H1 (cell line): ENCODE data around the gene SEPTIN2. TPM values are rescaled to one million over a fixed set of nuclear protein-coding genes. Genes with fewer than 3 reads are reported as not detected.
A peak's percentile ranks its signal among the peaks of the same experiment; 100 is the strongest.

ENCODE experiments used
- CTCF ChIA-PET: fragments of 300-600 bp; sonication (Branson Sonifier 250); formaldehyde crosslinking; loops from one replicate; lab custom pipeline; 2021; ENCODE audit not compliant: partially characterized antibody; lab: Charles Lee
- POLR2A ChIA-PET: fragments of 300-600 bp; sonication (Branson Sonifier 250); formaldehyde crosslinking; loops from one replicate; lab custom pipeline; 2021; ENCODE audit warnings: inconsistent platforms; ENCODE audit not compliant: partially characterized antibody; lab: Charles Lee
- DNase-seq, 2 experiments: peaks; one replicate each; pipeline versions ENCODE4 v3.0.0 to v3.0.0-alpha.2; 2010 to 2022; ENCODE audit warnings: low spot score in 2 of 2, low read depth in 1 of 2, mixed read lengths in 1 of 2
- FAIRE-seq: peaks from 2 replicates; lab custom pipeline; 2011; peaks lifted over from hg19 to GRCh38; lab: Jason Lieb, UNC
- H2AFZ ChIP-seq: 2 replicates; pipeline ENCODE4 v1.8.1; 2012; ENCODE audit warnings: low read length, inconsistent platforms
- H2AK5ac ChIP-seq: 2 replicates; pipeline ENCODE4 v1.6.1; 2013; ENCODE audit warnings: low read depth, low read length
- H2BK120ac ChIP-seq: replicated peaks from 2 replicates; pipeline ENCODE3; 2013; ENCODE audit warnings: low read depth, low read length, inconsistent platforms
- H2BK12ac ChIP-seq: 2 replicates; pipeline ENCODE4 v1.6.1; 2013; ENCODE audit warnings: low read depth, low read length
- H2BK15ac ChIP-seq: 2 replicates; pipeline ENCODE4 v1.6.1; 2013; ENCODE audit warnings: low read length
- H2BK20ac ChIP-seq: 2 replicates; pipeline ENCODE4 v1.6.1; 2013; ENCODE audit warnings: low read length
- H2BK5ac ChIP-seq: 2 replicates; pipeline ENCODE4 v1.6.1; 2013; ENCODE audit warnings: low read depth, low read length
- H3K14ac ChIP-seq: 2 replicates; pipeline ENCODE4 v1.6.1; 2013; ENCODE audit warnings: inconsistent platforms; ENCODE audit not compliant: insufficient read length
- H3K18ac ChIP-seq: 2 replicates; pipeline ENCODE4 v1.6.1; 2013; ENCODE audit warnings: low read length; ENCODE audit errors: extremely low read depth
- H3K23ac ChIP-seq: 2 replicates; pipeline ENCODE4 v1.6.1; 2013; ENCODE audit warnings: inconsistent platforms; ENCODE audit not compliant: insufficient read length
- H3K23me2 ChIP-seq: 2 replicates; pipeline ENCODE4 v1.6.1; 2013; ENCODE audit warnings: low read depth, low read length
- H3K27ac ChIP-seq: 2 replicates; pipeline ENCODE4 v1.6.1; 2011; ENCODE audit warnings: low read depth, low read length, inconsistent platforms
- H3K27me3 ChIP-seq, 4 experiments: replicated peaks in 1 of 4; 1 replicate in 1 of 4; 2 replicates in 3 of 4; pipeline versions ENCODE4 v1.6.1 to v1.8.1; 2011 to 2013; ENCODE audit warnings: low read length in 3 of 4, mild to moderate bottlenecking in 3 of 4, inconsistent platforms in 2 of 4, mixed read lengths in 2 of 4, moderate library complexity in 1 of 4; ENCODE audit not compliant: control insufficient read depth in 3 of 4, insufficient read depth in 3 of 4; ENCODE audit errors: extremely low read depth in 1 of 4
- H3K36me3 ChIP-seq, 4 experiments: 2 replicates each; pipeline versions ENCODE4 v1.6.1 to v1.8.1; 2011 to 2013; ENCODE audit warnings: mild to moderate bottlenecking in 4 of 4, low read length in 3 of 4, moderate library complexity in 2 of 4, control low read depth in 1 of 4, inconsistent platforms in 1 of 4; ENCODE audit not compliant: insufficient read depth in 4 of 4, control insufficient read depth in 2 of 4
- H3K4ac ChIP-seq: replicated peaks from 2 replicates; pipeline ENCODE3; 2013; ENCODE audit warnings: low read length, low read depth, mixed read lengths, inconsistent platforms; ENCODE audit not compliant: insufficient read length
- H3K4me1 ChIP-seq, 4 experiments: replicated peaks in 1 of 4; 1 replicate in 1 of 4; 2 replicates in 3 of 4; pipeline versions ENCODE4 v1.6.1 to v1.8.1; 2011 to 2013; ENCODE audit warnings: low read length in 3 of 4, inconsistent platforms in 2 of 4, mixed read lengths in 1 of 4; ENCODE audit not compliant: insufficient read depth in 4 of 4, control insufficient read depth in 3 of 4
- H3K4me2 ChIP-seq, 2 experiments: 2 replicates each; pipeline versions ENCODE4 v1.6.1 to v1.8.1; 2011 to 2013; ENCODE audit warnings: low read depth in 2 of 2, low read length in 2 of 2, control low read depth in 1 of 2, inconsistent platforms in 1 of 2, mild to moderate bottlenecking in 1 of 2; ENCODE audit not compliant: insufficient read depth in 1 of 2
- H3K4me3 ChIP-seq, 4 experiments: fragments of 200-600, 300-600 bp in 1 of 4; sonication (generic), shearing (Covaris generic), sonication (Bioruptor Twin) in 1 of 4; 2 replicates each; pipeline versions ENCODE4 v1.5.1 to v1.8.1; 2011 to 2016; ENCODE audit warnings: low read length in 4 of 4, low read depth in 3 of 4, control low read depth in 2 of 4, inconsistent platforms in 2 of 4, mild to moderate bottlenecking in 2 of 4, mixed read lengths in 1 of 4, moderate library complexity in 1 of 4; ENCODE audit not compliant: insufficient read depth in 2 of 4; ENCODE audit errors: extremely low read depth in 1 of 4
- H3K56ac ChIP-seq: replicated peaks from 2 replicates; pipeline ENCODE3; 2013; ENCODE audit warnings: low read depth, mild to moderate bottlenecking, mixed read lengths, low read length, inconsistent platforms; ENCODE audit not compliant: insufficient read length
- H3K79me1 ChIP-seq: 2 replicates; pipeline ENCODE4 v1.6.1; 2013; ENCODE audit warnings: low read depth, low read length, control low read depth
- H3K79me2 ChIP-seq, 2 experiments: 2 replicates each; pipeline versions ENCODE4 v1.6.1 to v1.8.1; 2012 to 2013; ENCODE audit warnings: low read length in 2 of 2, mild to moderate bottlenecking in 2 of 2, inconsistent platforms in 1 of 2; ENCODE audit not compliant: insufficient read depth in 2 of 2, control insufficient read depth in 1 of 2
- H3K9ac ChIP-seq, 4 experiments: replicated peaks in 1 of 4; 1 replicate in 1 of 4; 2 replicates in 3 of 4; pipeline versions ENCODE4 v1.6.1 to v1.8.1; 2011 to 2013; ENCODE audit warnings: low read depth in 3 of 4, low read length in 3 of 4, control low read depth in 2 of 4, mild to moderate bottlenecking in 2 of 4, moderate library complexity in 2 of 4, inconsistent platforms in 1 of 4; ENCODE audit errors: extremely low read depth in 1 of 4
- H3K9me3 ChIP-seq, 2 experiments: 2 replicates each; pipeline versions ENCODE4 v1.6.1 to v1.8.1; 2012 to 2013; ENCODE audit warnings: mild to moderate bottlenecking in 2 of 2, moderate library complexity in 2 of 2, control low read depth in 1 of 2, inconsistent platforms in 1 of 2, low read depth in 1 of 2, low read length in 1 of 2, mixed read lengths in 1 of 2; ENCODE audit not compliant: insufficient read depth in 2 of 2
- H4K20me1 ChIP-seq, 2 experiments: replicated peaks in 1 of 2; 2 replicates each; pipeline versions ENCODE3 to v1.8.1; 2011 to 2013; ENCODE audit warnings: inconsistent platforms in 2 of 2, low read length in 2 of 2, mild to moderate bottlenecking in 1 of 2; ENCODE audit not compliant: insufficient read depth in 2 of 2, control insufficient read depth in 1 of 2
- H4K5ac ChIP-seq: 2 replicates; pipeline ENCODE4 v1.6.1; 2013; ENCODE audit warnings: low read length, low read depth, mixed read lengths, inconsistent platforms; ENCODE audit not compliant: insufficient read length
- H4K8ac ChIP-seq: 2 replicates; pipeline ENCODE4 v1.8.0; 2013; ENCODE audit warnings: mild to moderate bottlenecking, moderate library complexity, low read length, inconsistent platforms; ENCODE audit not compliant: insufficient read depth; ENCODE audit errors: extremely low read depth
- H4K91ac ChIP-seq: replicated peaks from 2 replicates; pipeline ENCODE3; 2013; ENCODE audit warnings: low read length, mixed read lengths, inconsistent platforms; ENCODE audit not compliant: insufficient read length
- CHD1 ChIP-seq: IDR thresholded peaks from 2 replicates; pipeline ENCODE4 v1.6.1; 2012; ENCODE audit warnings: low read depth, low read length, improper control_type of control experiment
- POLR2A ChIP-seq, 2 experiments: IDR thresholded peaks; 1 replicate in 1 of 2; 2 replicates in 1 of 2; pipeline ENCODE4 v1.6.1; 2011; ENCODE audit warnings: low read depth in 2 of 2, low read length in 2 of 2, mild to moderate bottlenecking in 2 of 2; ENCODE audit errors: control extremely low read depth in 1 of 2
- SRF ChIP-seq: IDR thresholded peaks from 2 replicates; pipeline ENCODE4 v1.6.1; 2011; ENCODE audit warnings: mild to moderate bottlenecking, low read depth, low read length, moderate library complexity
- WGBS, 2 experiments: shearing (Covaris generic) in 1 of 2; methylation state at CpG; one replicate each; pipeline versions ENCODE4 v1.1.6 to v1.1.7; 2013 to 2015; ENCODE audit warnings: low lambda C conversion rate in 2 of 2, mixed read lengths in 2 of 2, inconsistent platforms in 1 of 2, low coverage in 1 of 2, missing lambda C conversion rate in 1 of 2; ENCODE audit not compliant: insufficient replicate concordance in 2 of 2, insufficient coverage in 1 of 2, insufficient read length in 1 of 2; ENCODE audit errors: extremely low coverage in 1 of 2, missing lambda C conversion rate in 1 of 2; 5-methylcytosine and 5-hydroxymethylcytosine counted together
- polyA plus RNA-seq, 7 experiments: library from polyadenylated mRNA; depleted of rRNA in 3 of 7; stranded (reverse) in 5 of 7; unstranded in 2 of 7; fragments of >200 nt in 5 of 7; fragments of 200-250 nt in 2 of 7; gene quantifications; 1 replicate in 5 of 7; 2 replicates in 1 of 7; 4 replicates in 1 of 7; pipeline versions ENCODE4 v1.2.1 to v1.2.3, GENCODE V29; 2011 to 2013; ENCODE audit warnings: missing spikeins in 2 of 7, mixed read lengths in 2 of 7
- total RNA-seq: library from RNA; stranded (reverse); fragmentation: NEBNext Ultra II Directional; extraction: Animal tissue kit (Norgen Biotek cat#: 25700); gene quantifications from 2 replicates; pipeline ENCODE4 v1.2.1, GENCODE V29; 2021

Gene SEPTIN2
- total and polyA plus RNA-seq, 2 of the 8 experiments (the other 6 are each of a cell fraction or from before 2014, with no cell fraction given) = 392 to 650 TPM

GRCh38 chr2:241350878-241351639, 35.3 kb downstream of the SEPTIN2 start:
- no peak overlapping the region for H2BK20ac ChIP-seq
- H2BK15ac ChIP-seq = no peak overlapping the region
- H3K27ac ChIP-seq = no peak overlapping the region
- H3K4me3 ChIP-seq = no peak overlapping the region
- no peak overlapping the region for H4K91ac ChIP-seq
- peaks cover 3% of the 10 kb centered on the region; the same call in 1 of the 2 replicates for H3K23me2 ChIP-seq
- H3K56ac ChIP-seq = no peak overlapping the region
- H4K8ac ChIP-seq = no peak overlapping the region
- H3K79me1 ChIP-seq = no peaks in the 10 kb centered on the region
- no peak overlapping the region for H3K4me2 ChIP-seq
- POLR2A ChIA-PET = interaction anchor here (0.5 kb wide), 1 partner anchor 688 kb away, joined by 3 read pairs; no protein-coding TSS in a partner anchor
- peaks cover 0 to 7% of the 10 kb centered on the region in 2 experiments for H4K20me1 ChIP-seq
- no peak overlapping the region for H2AK5ac ChIP-seq
- no peak overlapping the region for H2AFZ ChIP-seq
- H3K18ac ChIP-seq = no peak overlapping the region
- DNase-seq (no peak), FAIRE-seq (no peak)
- H3K14ac ChIP-seq = no peak overlapping the region
- 91% methylated on average over 9 of the region's 9 CpGs; no CpG with 5 or more reads in 1 of the 2 experiments for WGBS, 2 experiments
- no peak overlapping the region for H2BK12ac ChIP-seq
- no peak overlapping the region for H4K5ac ChIP-seq
- CTCF ChIA-PET = interaction anchor here (0.7 to 1.3 kb wide), 4 partner anchors 21 to 48 kb away, joined by 3 to 4 read pairs (median 4); no protein-coding TSS in a partner anchor
- H3K79me2 ChIP-seq = no peaks in the 10 kb centered on the region
- no peak overlapping the region for H3K9ac ChIP-seq
- no peak overlapping the region for H2BK5ac ChIP-seq
- no peak overlapping the region for H2BK120ac ChIP-seq
- H3K27me3 ChIP-seq = no peaks in the 10 kb centered on the region
- H3K9me3 ChIP-seq = no peaks in the 10 kb centered on the region
- TF ChIP-seq POLR2A (IDR thresholded peaks at IDR 0.05; ENCODE audit: control extremely low read depth in 1 of 2, low read depth in 2 of 2, low read length in 2 of 2) (peak in 1 of 2 experiments; percentile 24; a peak in 1 of 3 replicates), SRF (no peak), CHD1 (no peak)
- H3K23ac ChIP-seq = no peak overlapping the region
- peaks cover 1 to 10% (median 5%) of the 10 kb centered on the region in 4 experiments; a peak in 6 of 7 replicates for H3K4me1 ChIP-seq
- H3K36me3 ChIP-seq = peaks cover 30 to 77% (median 65%) of the 10 kb centered on the region in 4 experiments
- no peak overlapping the region for H3K4ac ChIP-seq
